OCI-LY1 (cell line): ENCODE data around the gene FAM47E.

Experiments used
- H2AFZ ChIP-seq: fragments of 200-600 bp; sonication (generic), shearing (Covaris generic); 2 replicates; pipeline ENCODE4 v1.6.0; 2014; ENCODE audit warnings: antibody characterized with exemption, mild to moderate bottlenecking, low read length
- H3F3A ChIP-seq: fragments of 200-600 bp; sonication (generic), shearing (Covaris generic); 2 replicates; pipeline ENCODE4 v1.6.0; 2014; ENCODE audit warnings: mild to moderate bottlenecking, antibody characterized with exemption, low read length, moderate library complexity; ENCODE audit not compliant: insufficient read depth
- H3K27ac ChIP-seq: fragments of 200-600 bp; sonication (generic); 2 replicates; pipeline ENCODE4 v1.5.1; 2014; ENCODE audit warnings: low read length, mixed run types, mild to moderate bottlenecking, low read depth; ENCODE audit not compliant: poor library complexity, severe bottlenecking
- H3K27me3 ChIP-seq: fragments of 200-600 bp; sonication (generic); 2 replicates; pipeline ENCODE4 v1.6.0; 2014; ENCODE audit warnings: antibody characterized with exemption, mild to moderate bottlenecking, low read length, moderate library complexity; ENCODE audit not compliant: insufficient read depth
- H3K36me3 ChIP-seq: fragments of 200-600 bp; sonication (generic); 2 replicates; pipeline ENCODE4 v1.6.1; 2014; ENCODE audit warnings: mild to moderate bottlenecking, antibody characterized with exemption, low read length, moderate library complexity, mixed read lengths; ENCODE audit not compliant: insufficient read depth
- H3K4me1 ChIP-seq: fragments of 200-600 bp; sonication (generic); 2 replicates; pipeline ENCODE4 v1.5.1; 2014; ENCODE audit warnings: mild to moderate bottlenecking, low read length, moderate library complexity; ENCODE audit not compliant: insufficient read depth, severe bottlenecking
- H3K4me2 ChIP-seq: fragments of 200-600 bp; sonication (generic), shearing (Covaris generic); 2 replicates; pipeline ENCODE4 v1.6.1; 2014; ENCODE audit warnings: low read length
- H3K4me3 ChIP-seq: fragments of 200-600 bp; sonication (generic); 2 replicates; pipeline ENCODE4 v1.5.1; 2014; ENCODE audit warnings: low read length, low read depth, mild to moderate bottlenecking, mixed read lengths; ENCODE audit not compliant: poor library complexity, severe bottlenecking
- H3K79me2 ChIP-seq: fragments of 200-600 bp; shearing (Covaris generic); 2 replicates; pipeline ENCODE4 v1.6.1; 2016; ENCODE audit warnings: mixed run types, low read length, mixed read lengths; ENCODE audit not compliant: insufficient read depth
- H3K9ac ChIP-seq: fragments of 200-600 bp; sonication (generic), shearing (Covaris generic); 2 replicates; pipeline ENCODE4 v1.6.1; 2014; ENCODE audit warnings: mild to moderate bottlenecking, low read length, mixed read lengths
- H3K9me2 ChIP-seq: fragments of 200-600 bp; sonication (generic), shearing (Covaris generic); 2 replicates; pipeline ENCODE4 v1.6.1; 2014; ENCODE audit warnings: low read depth, mild to moderate bottlenecking, low read length, mixed read lengths
- H3K9me3 ChIP-seq: fragments of 200-600 bp; shearing (Covaris generic); 2 replicates; pipeline ENCODE4 v1.6.1; 2014; ENCODE audit warnings: low read length, mixed read lengths
- H4K20me1 ChIP-seq: fragments of 200-600 bp; sonication (generic), shearing (Covaris generic); 2 replicates; pipeline ENCODE4 v1.6.0; 2016; ENCODE audit warnings: mild to moderate bottlenecking, low read length; ENCODE audit not compliant: insufficient read depth
- EZH2 ChIP-seq: fragments of 200-600 bp; sonication (generic), shearing (Covaris generic); IDR thresholded peaks from 2 replicates; pipeline ENCODE4 v1.8.0; 2017; ENCODE audit warnings: borderline replicate concordance, mixed run types, mild to moderate bottlenecking, antibody characterized with exemption, low read length, moderate library complexity, mixed read lengths
- TF ChIP-seq, protein P1 (sequence below): fragments of 200-600 bp; sonication (generic), shearing (Covaris generic); IDR thresholded peaks from 2 replicates; pipeline ENCODE4 v1.5.1; 2017; ENCODE audit warnings: mild to moderate bottlenecking, antibody characterized with exemption, low read length, moderate library complexity, mixed read lengths

FAM47E gene

DNA sequence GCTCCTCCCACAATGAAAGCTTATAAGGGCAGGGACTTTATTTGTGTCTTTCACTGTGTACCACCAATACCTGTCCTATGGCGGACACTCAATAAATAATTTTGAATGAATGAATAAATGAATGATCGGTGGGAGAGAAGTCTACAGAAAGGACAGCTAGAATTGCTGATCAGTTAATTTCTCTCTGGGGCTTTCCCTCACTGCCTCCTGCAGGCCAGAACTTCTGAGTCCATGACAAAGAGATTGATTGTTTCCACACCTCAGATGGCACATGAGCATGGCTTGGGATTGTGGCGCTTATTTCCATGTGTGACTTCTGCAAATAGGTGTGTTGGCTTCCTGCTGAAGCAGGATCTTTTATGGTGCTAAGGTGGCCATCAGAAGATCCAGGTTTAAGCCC lies 6.3 kb downstream of the FAM47E start:
- Histone ChIP-seq H3K36me3 (no peaks in the 10 kb centered on the region), H4K20me1 (no peaks in the 10 kb centered on the region), H3K9me3 (no peaks in the 10 kb centered on the region), H3K27ac (no peak overlapping the region), H3K4me1 (no peaks in the 10 kb centered on the region), H3F3A (no peaks in the 10 kb centered on the region), H3K9ac (no peak overlapping the region), H3K4me3 (no peak overlapping the region), H3K9me2 (no peaks in the 10 kb centered on the region), H2AFZ (no peak overlapping the region), H3K4me2 (no peak overlapping the region), H3K79me2 (no peaks in the 10 kb centered on the region), H3K27me3 (no peaks in the 10 kb centered on the region)
- TF ChIP-seq, protein P1, sequence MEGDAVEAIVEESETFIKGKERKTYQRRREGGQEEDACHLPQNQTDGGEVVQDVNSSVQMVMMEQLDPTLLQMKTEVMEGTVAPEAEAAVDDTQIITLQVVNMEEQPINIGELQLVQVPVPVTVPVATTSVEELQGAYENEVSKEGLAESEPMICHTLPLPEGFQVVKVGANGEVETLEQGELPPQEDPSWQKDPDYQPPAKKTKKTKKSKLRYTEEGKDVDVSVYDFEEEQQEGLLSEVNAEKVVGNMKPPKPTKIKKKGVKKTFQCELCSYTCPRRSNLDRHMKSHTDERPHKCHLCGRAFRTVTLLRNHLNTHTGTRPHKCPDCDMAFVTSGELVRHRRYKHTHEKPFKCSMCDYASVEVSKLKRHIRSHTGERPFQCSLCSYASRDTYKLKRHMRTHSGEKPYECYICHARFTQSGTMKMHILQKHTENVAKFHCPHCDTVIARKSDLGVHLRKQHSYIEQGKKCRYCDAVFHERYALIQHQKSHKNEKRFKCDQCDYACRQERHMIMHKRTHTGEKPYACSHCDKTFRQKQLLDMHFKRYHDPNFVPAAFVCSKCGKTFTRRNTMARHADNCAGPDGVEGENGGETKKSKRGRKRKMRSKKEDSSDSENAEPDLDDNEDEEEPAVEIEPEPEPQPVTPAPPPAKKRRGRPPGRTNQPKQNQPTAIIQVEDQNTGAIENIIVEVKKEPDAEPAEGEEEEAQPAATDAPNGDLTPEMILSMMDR = no peak
- TF ChIP-seq EZH2 = no peak

DNA sequence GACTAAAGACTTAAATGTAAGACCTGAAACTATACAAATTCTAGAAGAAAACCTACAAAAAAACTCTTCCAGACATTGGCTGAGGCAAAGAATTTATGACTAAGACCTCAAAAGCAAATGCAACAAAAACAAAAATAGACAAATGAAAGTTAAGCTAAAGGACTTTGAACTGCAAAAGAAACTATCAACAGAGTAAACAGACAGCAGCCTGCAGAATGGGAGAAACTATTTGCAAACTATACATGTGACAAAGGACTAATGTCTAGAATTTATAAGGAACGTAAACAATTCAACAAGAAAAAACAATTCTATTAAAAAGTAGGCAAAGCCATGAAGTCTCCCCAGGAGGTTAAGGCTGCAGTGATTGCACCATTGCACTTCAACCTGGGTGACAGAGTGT lies 9.1 kb downstream of the FAM47E start:
- no peaks in the 10 kb centered on the region for H3K9me2 ChIP-seq
- no peaks in the 10 kb centered on the region for H3K9me3 ChIP-seq
- no peaks in the 10 kb centered on the region for H4K20me1 ChIP-seq
- H3K36me3 ChIP-seq = no peaks in the 10 kb centered on the region
- H3F3A ChIP-seq = no peaks in the 10 kb centered on the region
- no peak overlapping the region for H3K9ac ChIP-seq
- H3K27ac ChIP-seq = no peak overlapping the region
- H2AFZ ChIP-seq = no peak overlapping the region
- TF ChIP-seq EZH2 = no peak
- TF ChIP-seq, protein P1 = no peak
- H3K4me3 ChIP-seq = no peak overlapping the region
- H3K27me3 ChIP-seq = no peaks in the 10 kb centered on the region
- no peaks in the 10 kb centered on the region for H3K79me2 ChIP-seq
- H3K4me1 ChIP-seq = no peaks in the 10 kb centered on the region
- H3K4me2 ChIP-seq = no peak overlapping the region

DNA sequence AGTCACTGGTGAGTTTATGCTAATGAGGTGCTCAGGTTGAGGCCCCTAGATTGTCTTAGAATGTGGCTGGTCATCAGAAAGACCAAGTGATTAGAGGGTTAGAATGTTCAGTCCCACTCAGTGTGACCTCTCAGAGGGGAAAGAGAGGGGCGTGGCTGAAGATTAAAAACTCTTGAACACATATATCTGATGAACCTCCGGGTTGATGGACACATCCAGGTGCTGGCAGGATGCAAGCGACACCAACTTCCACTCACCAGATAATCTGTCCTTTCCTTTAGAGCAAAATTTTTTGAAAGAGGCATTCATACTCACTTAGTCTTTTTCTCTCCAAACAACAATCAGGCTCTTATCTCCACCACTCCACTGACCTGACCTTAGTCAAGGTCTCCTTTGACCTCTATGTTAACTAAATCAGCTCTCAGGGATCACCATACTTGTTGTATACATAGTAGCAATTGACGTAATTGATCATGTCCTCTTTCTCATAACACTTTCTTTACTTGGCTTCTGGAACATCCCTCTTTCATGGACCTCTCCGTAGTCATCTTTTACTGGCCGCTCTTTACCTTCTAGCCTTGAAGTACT lies 14.2 kb downstream of the FAM47E start:
- Histone ChIP-seq H3K27me3 (no peaks in the 10 kb centered on the region), H3K36me3 (no peaks in the 10 kb centered on the region), H3K9me2 (no peaks in the 10 kb centered on the region), H4K20me1 (no peaks in the 10 kb centered on the region), H3F3A (no peaks in the 10 kb centered on the region), H3K9me3 (no peaks in the 10 kb centered on the region), H3K4me1 (no peaks in the 10 kb centered on the region), H3K27ac (no peak overlapping the region), H3K4me3 (no peak overlapping the region), H3K9ac (no peak overlapping the region), H3K4me2 (no peak overlapping the region), H3K79me2 (no peaks in the 10 kb centered on the region), H2AFZ (no peak overlapping the region)
- no peak for TF ChIP-seq EZH2
- TF ChIP-seq, protein P1 = no peak
